Measurements from ENCODE around the gene SPATA24. TPM values are rescaled to one million over a fixed set of nuclear protein-coding genes. Genes with fewer than 3 reads are reported as not detected.

SPATA24 gene
- total RNA-seq, 1 experiment from 2014 or later = 1.4 TPM

DNA sequence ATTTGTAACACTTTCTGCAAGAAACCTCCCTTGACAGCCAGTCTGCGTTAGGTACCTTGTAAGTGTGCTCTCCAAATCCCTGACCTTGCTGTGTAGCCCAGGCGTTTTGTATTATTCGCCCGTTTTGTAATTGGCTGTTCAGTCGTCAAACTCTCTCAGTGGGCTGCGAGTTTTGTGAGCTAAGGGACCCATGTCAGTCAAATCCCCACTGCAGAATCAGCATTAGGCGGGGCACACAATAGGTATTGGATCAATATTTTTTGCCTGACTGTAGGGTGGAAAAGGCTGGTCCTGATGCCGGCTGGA lies 34.8 kb upstream of the SPATA24 start:
- H3K79me2 ChIP-seq (ENCODE audit: low read length) = no peaks in the 10 kb centered on the region
- no peak for ATAC-seq
- ChIA-PET POLR2A (ENCODE audit: unreplicated experiment) (no interaction called here), CTCF (interaction anchor here (0.6 kb wide), 1 partner anchor 16 kb away, joined by 3 read pairs; no protein-coding TSS in a partner anchor)
- no peaks in the 10 kb centered on the region for H3K9me3 ChIP-seq (ENCODE audit: low read length)
- no peak for DNase-seq
- H3K4me2 ChIP-seq (ENCODE audit: low read length) = peak overlapping the region; percentile 97
- intact Hi-C loops (cut with micrococcal nuclease) = loop anchor here (5.0 kb wide), 1 partner anchor 74 kb away; no protein-coding TSS in a partner anchor
- H3K36me3 ChIP-seq (ENCODE audit: low read depth, low read length) = no peaks in the 10 kb centered on the region
- H3K27ac ChIP-seq (ENCODE audit: low read length) = no peak overlapping the region
- H3F3A ChIP-seq (ENCODE audit: low read length, unreplicated experiment) = no peaks in the 10 kb centered on the region
- H3K9me2 ChIP-seq (replicated peaks; ENCODE audit: low read length) = no peaks in the 10 kb centered on the region
- peak overlapping the region; percentile 99 for H2AFZ ChIP-seq (ENCODE audit: low read length)
- no peaks in the 10 kb centered on the region for H4K20me1 ChIP-seq (ENCODE audit: low read length)
- TF ChIP-seq CTCF (conservative IDR thresholded peaks at IDR 0.05; ENCODE audit: low read depth, low read length) = no peak
- no peak for TF ChIP-seq EZH2phosphoT487 (IDR thresholded peaks at IDR 0.05; ENCODE audit: borderline replicate concordance, low read length)
- no peak for TF ChIP-seq EZH2 (IDR thresholded peaks at IDR 0.05; ENCODE audit: low read length, unreplicated experiment)
- no peak overlapping the region for H3K9ac ChIP-seq (ENCODE audit: low read length)
- peak overlapping the region; percentile 88 for H3K4me3 ChIP-seq (ENCODE audit: low read length)
- no peaks in the 10 kb centered on the region for H3K27me3 ChIP-seq (ENCODE audit: low read length)
- peaks cover 10% of the 10 kb centered on the region for H3K4me1 ChIP-seq (ENCODE audit: insufficient read depth, low read length)
- no TSS peak for BruUV-seq (replicated peaks)

DNA sequence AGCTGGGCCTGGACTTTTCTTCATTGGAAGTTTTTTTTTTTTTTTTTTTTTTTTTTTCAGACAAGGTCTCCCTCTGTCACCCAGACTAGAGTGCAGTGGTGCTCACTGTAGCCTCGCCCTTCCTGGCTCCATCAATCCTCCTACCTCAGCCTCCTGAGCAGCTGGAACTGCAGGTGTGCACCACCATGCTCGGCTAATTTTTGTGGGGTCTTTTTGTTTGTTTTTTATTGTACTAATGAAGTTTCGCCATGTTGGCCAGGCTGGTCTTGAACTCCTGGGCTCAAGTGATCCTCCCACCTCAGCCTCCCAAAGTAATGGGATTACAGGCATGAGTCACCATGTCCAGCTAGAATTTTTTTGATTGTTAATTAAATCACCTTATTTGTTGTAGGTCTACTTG lies 31.8 kb upstream of the SPATA24 start:
- Histone ChIP-seq H3K4me3 (ENCODE audit: low read length) (no peak overlapping the region), H4K20me1 (ENCODE audit: low read length) (no peaks in the 10 kb centered on the region), H2AFZ (ENCODE audit: low read length) (no peak overlapping the region), H3F3A (ENCODE audit: low read length, unreplicated experiment) (no peaks in the 10 kb centered on the region), H3K9ac (ENCODE audit: low read length) (no peak overlapping the region), H3K9me2 (replicated peaks; ENCODE audit: low read length) (no peaks in the 10 kb centered on the region), H3K27me3 (ENCODE audit: low read length) (no peaks in the 10 kb centered on the region), H3K4me1 (ENCODE audit: insufficient read depth, low read length) (peaks cover 9% of the 10 kb centered on the region), H3K27ac (ENCODE audit: low read length) (no peak overlapping the region), H3K9me3 (ENCODE audit: low read length) (no peaks in the 10 kb centered on the region), H3K36me3 (ENCODE audit: low read depth, low read length) (no peaks in the 10 kb centered on the region), H3K4me2 (ENCODE audit: low read length) (no peak overlapping the region), H3K79me2 (ENCODE audit: low read length) (no peaks in the 10 kb centered on the region)
- ATAC-seq = no peak
- ChIA-PET CTCF (no interaction called here), POLR2A (ENCODE audit: unreplicated experiment) (no interaction called here)
- DNase-seq = no peak
- intact Hi-C loops (cut with micrococcal nuclease) = loop anchor here (5.0 kb wide), 1 partner anchor 77 kb away; no protein-coding TSS in a partner anchor
- TF ChIP-seq EZH2 (IDR thresholded peaks at IDR 0.05; ENCODE audit: low read length, unreplicated experiment) = no peak
- TF ChIP-seq CTCF (conservative IDR thresholded peaks at IDR 0.05; ENCODE audit: low read depth, low read length) = no peak
- no peak for TF ChIP-seq EZH2phosphoT487 (IDR thresholded peaks at IDR 0.05; ENCODE audit: borderline replicate concordance, low read length)
- BruUV-seq (replicated peaks) = no TSS peak

GRCh38 chr5:139431706-139432105 lies 27.8 kb upstream of the SPATA24 start:
- Histone ChIP-seq H3K36me3 (ENCODE audit: low read depth, low read length) (no peaks in the 10 kb centered on the region), H3K4me3 (ENCODE audit: low read length) (no peak overlapping the region), H3K79me2 (ENCODE audit: low read length) (no peaks in the 10 kb centered on the region), H4K20me1 (ENCODE audit: low read length) (no peaks in the 10 kb centered on the region), H3K27ac (ENCODE audit: low read length) (no peak overlapping the region), H3K9me3 (ENCODE audit: low read length) (no peaks in the 10 kb centered on the region), H3F3A (ENCODE audit: low read length, unreplicated experiment) (no peaks in the 10 kb centered on the region), H3K9me2 (replicated peaks; ENCODE audit: low read length) (no peaks in the 10 kb centered on the region), H3K9ac (ENCODE audit: low read length) (no peak overlapping the region), H3K4me2 (ENCODE audit: low read length) (no peak overlapping the region), H2AFZ (ENCODE audit: low read length) (no peak overlapping the region), H3K4me1 (ENCODE audit: insufficient read depth, low read length) (no peaks in the 10 kb centered on the region), H3K27me3 (ENCODE audit: low read length) (no peaks in the 10 kb centered on the region)
- TF ChIP-seq EZH2phosphoT487 (IDR thresholded peaks at IDR 0.05; ENCODE audit: borderline replicate concordance, low read length) = no peak
- TF ChIP-seq CTCF (conservative IDR thresholded peaks at IDR 0.05; ENCODE audit: low read depth, low read length) = no peak
- TF ChIP-seq EZH2 (IDR thresholded peaks at IDR 0.05; ENCODE audit: low read length, unreplicated experiment) = no peak
- intact Hi-C loops (cut with micrococcal nuclease) = no loop called here
- BruUV-seq (replicated peaks) = no TSS peak
- CTCF ChIA-PET = no interaction called here
- no peak for ATAC-seq
- no peak for DNase-seq
- POLR2A ChIA-PET (ENCODE audit: unreplicated experiment) = no interaction called here
